GM19099 (cell line): ENCODE data around the gene CALN1.

ENCODE experiments used
- POLR2A ChIP-seq: IDR thresholded peaks from 3 replicates; pipeline ENCODE4 v1.6.1; 2011; ENCODE audit warnings: low read depth; ENCODE audit not compliant: insufficient read length; ENCODE audit errors: extremely low read depth

Gene CALN1

DNA sequence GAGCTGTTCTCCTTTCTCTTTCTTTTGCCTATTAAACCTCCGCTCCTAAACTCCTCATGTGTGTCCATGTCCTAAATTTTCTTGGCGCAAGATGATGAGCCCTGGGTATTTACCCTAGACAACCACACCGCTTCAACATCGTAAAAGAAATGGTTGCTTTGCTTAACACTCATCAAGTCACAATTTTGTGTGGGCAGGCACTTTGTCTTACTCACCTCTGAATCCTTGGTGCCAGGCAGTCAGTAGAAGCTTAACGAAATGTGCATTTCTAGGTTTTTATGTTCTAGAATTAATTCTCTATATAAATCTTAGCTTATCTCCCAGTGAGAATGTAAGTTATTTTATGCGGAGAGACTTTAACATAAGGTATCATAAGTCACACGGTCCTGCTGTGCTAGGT, 478.7 kb downstream of the CALN1 start:
- no peak for TF ChIP-seq POLR2A

DNA sequence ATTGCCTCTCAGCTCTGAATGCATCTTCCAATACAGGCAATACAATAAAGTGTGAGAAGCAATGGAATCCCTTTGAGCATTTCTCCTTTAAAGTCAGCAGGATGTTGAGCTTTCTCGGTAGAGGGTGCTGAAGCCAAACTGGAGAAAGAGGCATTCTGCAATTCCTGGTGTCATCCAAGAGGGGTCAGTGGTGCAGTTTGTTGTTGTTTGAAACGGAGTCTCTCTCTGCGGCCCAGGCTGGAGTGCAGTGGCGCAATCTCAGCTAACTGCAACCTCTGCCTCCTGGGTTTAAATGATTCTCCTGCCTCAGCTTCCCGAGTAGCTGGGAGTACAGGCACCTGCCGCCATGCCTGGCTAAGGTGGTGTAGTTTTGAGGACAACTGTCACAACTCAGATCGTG, 486.5 kb downstream of the CALN1 start:
- no peak for TF ChIP-seq POLR2A

DNA sequence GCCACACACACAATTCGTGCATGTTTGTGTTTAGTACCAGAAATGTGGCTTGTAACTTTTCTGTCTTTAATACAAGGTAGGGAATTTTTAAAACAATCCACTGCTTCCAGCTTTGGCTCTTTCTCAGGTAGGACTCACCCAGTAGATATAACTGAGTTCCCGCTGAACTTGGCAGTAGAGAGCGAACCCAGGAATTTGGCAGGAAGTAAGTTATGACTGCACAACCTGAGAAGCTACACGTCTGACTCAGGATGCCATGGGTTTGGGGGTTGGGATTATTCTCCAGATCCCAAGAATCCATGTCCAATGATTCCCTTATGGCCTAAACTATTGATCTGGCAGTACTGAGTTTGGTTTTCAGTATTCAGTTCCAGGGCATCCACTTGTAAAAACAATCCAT, 499.7 kb downstream of the CALN1 start:
- TF ChIP-seq POLR2A: no peak

DNA sequence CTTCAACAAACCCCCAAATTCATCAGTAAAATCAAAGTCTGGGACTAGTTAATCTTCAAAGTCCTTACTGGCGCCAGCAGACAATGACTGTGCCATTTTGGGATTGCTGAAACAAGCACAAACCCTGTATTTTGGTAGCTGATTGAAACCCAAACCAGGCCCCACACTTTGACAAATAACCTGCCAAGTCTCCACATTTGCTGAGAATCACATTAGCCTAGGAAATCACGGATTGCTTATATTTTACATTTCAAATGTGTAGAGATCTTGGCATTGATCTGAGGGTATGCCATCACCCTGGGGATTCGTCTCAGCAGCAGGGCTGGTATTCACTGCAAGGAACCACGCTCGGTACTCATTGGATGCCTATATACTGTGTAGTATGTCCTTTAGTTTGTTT, 501.1 kb downstream of the CALN1 start:
- no peak for TF ChIP-seq POLR2A

DNA sequence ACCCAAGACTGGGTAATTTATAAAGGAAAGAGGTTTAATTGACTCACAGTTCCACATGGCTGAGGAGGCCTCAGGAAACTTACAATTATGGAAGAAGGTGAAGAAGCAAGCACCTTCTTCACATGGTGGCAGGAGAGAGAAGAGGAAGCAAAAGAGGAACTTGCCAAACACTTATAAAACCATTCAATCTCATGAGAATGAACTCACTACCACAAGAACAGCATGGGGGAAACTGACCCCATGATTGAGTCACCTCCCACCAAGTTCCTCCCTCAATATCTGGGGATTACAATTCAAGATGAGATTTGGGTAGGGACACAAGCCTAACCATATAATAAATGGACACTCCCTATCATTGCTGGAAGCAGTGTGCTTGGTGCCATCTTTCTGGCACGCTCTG, 506.3 kb downstream of the CALN1 start:
- TF ChIP-seq POLR2A: no peak

DNA sequence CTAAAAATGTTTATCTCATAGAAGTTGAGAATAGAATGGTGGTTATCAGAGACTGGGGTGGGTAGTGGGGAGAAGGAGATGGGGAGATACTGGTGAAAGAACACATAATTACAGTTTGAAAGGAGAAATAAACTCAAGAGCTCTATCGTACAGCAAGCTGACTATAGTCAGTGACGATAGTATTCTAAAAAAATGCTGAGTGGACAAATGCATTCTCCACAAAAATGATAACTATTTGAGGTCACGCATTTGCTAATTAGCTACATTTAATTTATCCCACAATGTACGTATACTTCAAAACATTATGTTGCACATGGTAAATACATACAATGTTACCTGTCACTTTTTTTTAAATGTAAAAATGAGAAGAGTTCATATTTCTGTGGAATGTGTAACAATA, 507.7 kb downstream of the CALN1 start:
- TF ChIP-seq POLR2A: no peak

DNA sequence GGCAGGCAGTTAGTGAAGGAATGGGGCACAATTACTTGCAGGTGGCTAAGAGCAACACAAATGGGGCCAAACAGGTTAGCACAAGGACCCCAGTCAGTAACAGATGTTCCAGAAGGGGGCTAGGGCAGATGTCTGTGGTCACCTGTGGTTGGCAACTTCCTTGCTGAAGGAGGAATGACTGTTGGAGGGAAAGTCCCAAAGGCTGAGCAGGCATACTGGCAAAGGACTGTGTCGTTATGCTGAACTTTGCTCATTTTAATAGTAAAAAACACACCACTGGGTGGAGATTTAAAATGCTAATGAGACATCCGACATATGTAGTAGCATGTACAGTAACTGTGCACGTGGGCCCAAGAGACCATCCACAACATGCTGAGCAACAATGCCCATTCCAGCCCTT, 511.6 kb downstream of the CALN1 start:
- no peak for TF ChIP-seq POLR2A

DNA sequence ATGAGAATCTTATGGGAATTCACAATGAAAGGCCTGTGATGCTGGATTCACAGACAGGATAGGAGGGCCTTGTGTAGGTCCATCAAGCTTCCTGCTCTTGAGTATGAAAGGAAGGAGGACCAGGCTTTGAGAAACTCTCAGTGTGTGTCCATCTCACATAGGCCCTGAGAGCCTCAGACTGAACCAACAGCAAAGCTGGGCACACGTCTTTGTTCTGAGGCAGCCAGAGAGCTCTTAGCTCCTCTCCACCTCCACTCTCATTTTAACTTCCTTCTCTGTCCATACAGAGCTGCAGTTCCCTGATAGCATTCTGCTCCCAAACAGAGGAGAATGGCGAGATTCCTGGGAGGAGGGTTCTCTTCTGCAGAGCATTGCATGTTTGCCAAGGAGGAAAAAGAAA, 515.6 kb downstream of the CALN1 start:
- no peak for TF ChIP-seq POLR2A

DNA sequence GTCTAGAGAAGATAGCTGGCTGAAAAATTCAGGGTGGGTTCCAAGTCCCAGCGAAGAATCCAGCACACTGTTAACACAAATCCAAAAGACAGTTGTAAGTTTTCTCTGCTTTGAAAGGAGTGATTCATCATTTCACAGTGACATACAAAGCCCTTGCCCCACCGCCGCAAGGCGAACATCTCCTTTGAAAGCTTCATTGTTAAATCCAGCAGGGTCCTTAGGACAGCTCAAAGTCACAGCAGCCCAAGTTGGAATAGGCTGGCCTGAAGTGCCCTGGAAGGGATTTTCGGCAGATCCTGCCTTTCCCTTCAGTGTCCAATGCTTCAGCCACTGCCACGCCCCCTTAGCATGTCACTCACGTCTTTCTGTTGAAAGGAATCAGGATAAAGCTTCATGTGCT, 526.1 kb downstream of the CALN1 start:
- no peak for TF ChIP-seq POLR2A

DNA sequence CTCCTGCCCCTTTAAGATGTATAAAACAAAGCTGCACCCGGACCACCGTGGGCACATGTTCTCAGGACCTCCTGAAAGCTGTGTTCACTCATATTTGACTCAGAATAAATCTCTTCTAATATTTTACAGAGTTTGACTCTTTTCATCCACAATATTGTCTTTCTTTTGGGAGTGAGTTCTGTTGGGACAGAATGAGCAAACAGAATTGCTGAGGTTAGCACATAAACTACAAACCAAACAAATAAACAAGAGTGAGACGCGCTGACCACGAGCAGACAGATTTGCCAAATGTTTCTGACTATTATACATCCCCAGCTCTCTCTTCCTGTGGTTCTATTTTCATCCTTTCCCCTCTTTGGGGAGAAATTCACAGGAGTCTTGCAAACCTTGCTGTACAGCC, 526.7 kb downstream of the CALN1 start:
- TF ChIP-seq POLR2A: no peak

DNA sequence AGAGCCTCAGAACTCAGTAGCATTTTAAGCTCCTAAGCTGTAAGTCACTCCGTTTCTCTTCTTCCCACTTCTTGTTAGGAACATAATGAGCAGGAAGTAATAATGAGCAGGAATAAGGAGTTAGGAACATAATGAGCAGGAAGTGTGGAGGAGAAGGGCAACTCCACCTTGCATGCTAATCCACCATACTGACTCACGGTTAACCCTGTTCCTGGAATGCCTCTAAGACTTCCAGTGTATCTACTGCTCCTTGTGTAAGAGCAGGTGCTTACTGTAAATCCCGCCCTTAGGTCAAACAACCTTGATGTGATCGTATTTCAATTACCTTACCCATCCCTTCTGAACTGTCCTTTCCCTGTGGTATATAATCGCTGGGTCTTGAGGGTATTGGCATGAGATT, 528.7 kb downstream of the CALN1 start:
- no peak for TF ChIP-seq POLR2A

DNA sequence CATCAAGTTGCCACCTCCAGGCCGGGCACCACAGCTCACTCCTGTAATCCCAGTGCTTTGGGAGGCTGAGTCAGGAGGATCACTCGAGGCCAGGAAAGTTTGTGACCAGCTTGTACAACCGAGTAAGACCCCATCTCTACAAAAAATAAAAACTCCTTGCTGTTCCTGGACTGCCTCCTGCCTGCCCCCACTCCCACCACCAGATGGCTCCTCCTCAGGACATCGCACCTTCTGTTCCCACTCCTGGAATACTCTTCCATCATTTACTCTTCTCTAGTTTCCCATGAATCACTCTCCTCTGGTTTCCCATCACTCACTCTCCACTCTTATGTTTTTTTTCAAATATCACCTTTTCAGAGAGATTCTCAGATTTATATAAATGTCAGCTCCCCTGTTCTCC, 540.7 kb downstream of the CALN1 start:
- no peak for TF ChIP-seq POLR2A

DNA sequence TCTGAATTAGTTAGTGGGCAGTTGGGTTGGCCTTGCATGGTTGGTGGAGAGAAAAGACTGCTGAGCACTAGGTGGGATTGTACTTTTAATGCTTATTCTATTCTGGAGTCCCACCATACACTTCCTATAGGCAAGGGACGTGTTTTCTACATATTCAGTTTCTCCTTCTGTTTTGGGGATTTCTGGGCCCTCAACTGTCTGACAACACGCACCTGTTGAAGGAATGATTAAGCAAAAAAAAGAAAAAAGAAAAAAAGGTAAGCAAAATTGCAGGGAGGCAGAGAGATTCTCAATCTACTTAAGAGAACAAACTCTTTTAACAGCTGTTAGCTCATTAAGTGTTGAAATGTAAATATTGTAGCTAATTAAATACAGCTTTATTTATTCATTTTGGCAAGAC, 541.3 kb downstream of the CALN1 start:
- no peak for TF ChIP-seq POLR2A

DNA sequence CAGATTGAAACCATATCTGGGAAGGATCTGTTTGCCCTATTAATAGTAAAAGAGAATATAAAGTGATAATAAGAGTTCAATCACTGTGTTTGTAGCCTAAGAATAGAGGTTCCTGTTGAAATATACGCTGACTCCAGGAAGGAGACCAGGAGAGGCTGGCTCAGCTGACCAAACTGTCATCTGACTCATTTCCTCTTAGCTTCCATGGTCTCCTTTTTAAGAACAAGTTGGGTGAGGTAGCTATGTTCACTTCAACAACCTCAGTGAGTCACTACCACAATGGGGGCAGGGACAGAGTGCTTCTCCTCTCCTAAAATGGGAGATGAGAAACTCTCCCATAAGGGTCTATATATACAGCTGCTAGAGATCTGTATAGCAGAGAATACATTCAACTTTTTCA, 543.3 kb downstream of the CALN1 start:
- no peak for TF ChIP-seq POLR2A

DNA sequence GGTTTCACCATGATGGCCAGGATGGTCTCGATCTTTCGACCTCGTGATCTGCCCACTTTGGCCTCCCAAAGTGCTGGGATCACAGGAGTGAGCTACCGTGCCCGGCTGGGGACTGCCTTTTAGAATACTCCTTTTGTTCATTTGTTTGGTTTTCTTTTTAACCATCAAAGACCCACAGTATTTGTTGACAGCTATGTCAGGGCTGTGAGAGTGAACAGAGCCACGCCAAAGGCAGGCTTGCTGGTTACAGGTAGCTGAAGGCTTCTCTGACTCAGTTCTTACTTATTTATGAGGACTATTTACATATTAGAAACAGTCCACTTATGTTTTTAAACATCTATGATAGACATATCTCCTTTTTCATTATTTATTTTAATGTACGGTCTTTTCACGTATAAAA, 544.5 kb downstream of the CALN1 start:
- TF ChIP-seq POLR2A: no peak

DNA sequence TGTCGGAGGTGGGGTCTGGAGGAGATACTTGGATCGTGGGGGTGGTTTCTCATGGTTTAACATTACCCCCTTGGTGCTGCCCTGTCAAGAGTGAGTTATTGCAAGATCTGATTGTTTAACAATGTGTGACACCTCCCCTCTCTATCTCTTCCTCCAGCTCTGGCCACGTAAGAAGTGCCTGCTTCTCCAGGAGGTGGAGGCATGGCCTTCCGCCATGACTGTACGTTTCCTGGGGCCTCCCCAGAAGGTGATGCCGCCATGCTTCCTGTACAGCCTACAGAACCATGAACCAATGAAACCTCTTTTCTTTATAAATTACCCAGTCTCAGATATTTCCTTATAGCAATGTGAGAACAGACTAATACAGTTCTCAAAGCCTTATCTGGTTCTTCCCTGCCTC, 547.0 kb downstream of the CALN1 start:
- TF ChIP-seq POLR2A: no peak

DNA sequence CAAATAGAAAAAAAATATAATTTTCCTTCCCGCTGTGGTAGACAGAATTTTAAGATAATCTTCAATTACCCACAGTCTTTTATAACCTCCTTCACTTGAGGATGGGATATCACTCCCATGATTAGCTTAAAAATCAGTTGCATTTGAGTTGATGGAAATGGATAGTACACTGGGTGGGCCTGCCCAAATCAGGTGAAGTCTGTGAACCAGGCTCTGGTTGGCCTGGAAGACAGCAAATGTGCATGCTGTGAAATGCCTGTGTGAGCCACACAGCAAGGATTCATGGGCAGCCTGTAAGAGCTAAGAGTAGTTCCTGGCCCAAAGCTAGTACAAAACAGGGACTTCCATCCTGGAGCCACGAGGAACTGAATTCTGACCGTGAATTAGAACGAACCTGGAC, 548.0 kb downstream of the CALN1 start:
- no peak for TF ChIP-seq POLR2A

DNA sequence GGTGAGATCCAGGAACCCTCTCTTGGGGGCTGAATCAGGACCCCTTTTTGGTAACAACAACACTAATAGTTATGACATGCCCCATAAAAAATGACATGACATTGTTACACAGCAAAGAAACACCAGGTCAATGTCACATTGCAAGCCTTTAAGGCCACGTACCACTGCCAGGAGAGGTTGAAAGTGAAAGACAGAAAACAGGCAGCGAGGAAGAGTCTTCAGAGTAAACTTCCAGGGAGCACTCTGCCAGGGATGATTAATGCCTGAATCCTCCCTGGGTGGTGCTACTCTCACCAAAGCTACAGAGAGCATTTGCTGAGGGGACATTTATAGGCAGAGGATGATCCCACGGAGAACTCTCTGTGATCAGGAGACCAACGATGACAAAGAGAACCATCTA, 551.6 kb downstream of the CALN1 start:
- no peak for TF ChIP-seq POLR2A

DNA sequence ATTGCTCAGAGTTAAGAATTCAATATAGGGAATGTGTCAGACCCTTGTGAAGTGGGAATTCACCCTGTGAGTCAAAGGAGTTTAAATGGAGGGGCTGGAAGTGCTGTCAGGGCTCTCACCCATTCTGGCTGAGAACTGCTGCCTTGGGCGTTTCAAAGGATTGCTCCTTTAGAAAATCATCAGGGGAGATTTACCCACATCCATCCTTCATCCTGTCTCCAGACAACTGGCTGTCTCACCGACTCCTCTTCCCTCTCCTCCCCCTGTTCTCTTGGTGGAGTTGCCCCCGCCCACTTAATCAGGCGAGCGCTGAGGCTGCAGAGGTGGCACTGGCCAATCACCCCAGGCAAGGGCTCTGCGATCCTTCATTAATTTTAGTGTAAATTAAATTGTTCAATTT, 554.8 kb downstream of the CALN1 start:
- TF ChIP-seq POLR2A: no peak
